ENCODE measurements around the gene ABL1. TPM values are rescaled to one million over a fixed set of nuclear protein-coding genes. Genes with fewer than 3 reads are reported as not detected.

The ABL1 gene
- polyA plus RNA-seq, 1 donor from 2014 or later, result 18.5 TPM

DNA sequence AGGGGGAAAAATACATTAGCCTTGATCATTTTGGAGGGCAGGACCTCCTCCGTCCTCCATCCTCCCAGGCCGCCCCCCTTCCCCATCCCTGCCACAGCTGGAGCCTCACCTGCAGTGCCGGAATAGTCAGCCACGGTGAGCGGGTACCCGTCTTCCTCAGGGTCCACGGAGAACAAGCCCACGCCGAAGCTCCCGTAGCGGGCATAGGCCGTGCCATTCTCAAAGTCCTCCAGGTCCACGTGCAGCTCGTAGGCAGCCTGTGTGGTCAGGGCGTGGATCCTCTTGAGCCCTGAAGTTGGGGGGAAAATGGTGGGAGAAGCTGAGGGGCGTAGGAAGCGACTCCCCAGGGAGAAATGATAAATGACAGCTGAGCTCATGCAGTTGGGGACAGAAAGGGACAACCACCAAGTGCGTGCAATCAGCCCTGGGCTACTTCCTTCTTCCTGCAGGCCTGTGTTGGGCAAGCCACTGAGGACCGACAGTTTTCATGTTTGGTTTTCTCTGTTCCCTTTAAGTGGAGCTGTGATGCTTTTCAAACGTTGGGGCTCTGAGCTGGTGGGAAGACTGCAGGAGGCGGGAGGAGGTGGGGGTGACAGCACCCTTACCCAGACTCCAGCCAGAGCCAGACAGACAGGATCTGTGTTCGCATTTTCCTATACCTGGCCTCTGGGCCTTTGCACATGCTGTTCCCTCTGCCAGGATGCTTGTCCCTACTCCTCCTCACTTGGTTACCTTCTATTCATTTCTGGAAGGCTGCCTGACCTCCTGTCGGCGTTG is 70.3 kb downstream of the ABL1 start:
- Histone ChIP-seq H3K27me3 (ENCODE audit: insufficient read depth, low read depth, low read length) (no peaks in the 10 kb centered on the region), H2AFZ (ENCODE audit: low read depth, low read length) (no peak overlapping the region), H4K20me1 (ENCODE audit: insufficient read depth) (no peaks in the 10 kb centered on the region), H3K4me2 (ENCODE audit: low read length) (no peak overlapping the region), H3K9me2 (ENCODE audit: insufficient read depth, low read length) (no peaks in the 10 kb centered on the region), H3K36me3 (ENCODE audit: insufficient read depth, low read length) (no peaks in the 10 kb centered on the region), H3K9ac (ENCODE audit: low read length) (no peak overlapping the region), H3F3A (ENCODE audit: insufficient read depth, low read length, poor library complexity, severe bottlenecking) (no peaks in the 10 kb centered on the region), H3K79me2 (replicated peaks; ENCODE audit: insufficient read depth, low read length) (no peaks in the 10 kb centered on the region), H3K9me3 (ENCODE audit: low read length) (no peaks in the 10 kb centered on the region), H3K4me3 (ENCODE audit: low read length) (no peak overlapping the region), H3K27ac (ENCODE audit: low read length) (no peak overlapping the region)
- TF ChIP-seq EZH2 (IDR thresholded peaks at IDR 0.05; ENCODE audit: borderline replicate concordance, insufficient read depth, low read length, poor library complexity, severe bottlenecking), result no peak
- TF ChIP-seq SMC3 (conservative IDR thresholded peaks at IDR 0.05; ENCODE audit: poor library complexity), result no peak
- TF ChIP-seq, protein P1, sequence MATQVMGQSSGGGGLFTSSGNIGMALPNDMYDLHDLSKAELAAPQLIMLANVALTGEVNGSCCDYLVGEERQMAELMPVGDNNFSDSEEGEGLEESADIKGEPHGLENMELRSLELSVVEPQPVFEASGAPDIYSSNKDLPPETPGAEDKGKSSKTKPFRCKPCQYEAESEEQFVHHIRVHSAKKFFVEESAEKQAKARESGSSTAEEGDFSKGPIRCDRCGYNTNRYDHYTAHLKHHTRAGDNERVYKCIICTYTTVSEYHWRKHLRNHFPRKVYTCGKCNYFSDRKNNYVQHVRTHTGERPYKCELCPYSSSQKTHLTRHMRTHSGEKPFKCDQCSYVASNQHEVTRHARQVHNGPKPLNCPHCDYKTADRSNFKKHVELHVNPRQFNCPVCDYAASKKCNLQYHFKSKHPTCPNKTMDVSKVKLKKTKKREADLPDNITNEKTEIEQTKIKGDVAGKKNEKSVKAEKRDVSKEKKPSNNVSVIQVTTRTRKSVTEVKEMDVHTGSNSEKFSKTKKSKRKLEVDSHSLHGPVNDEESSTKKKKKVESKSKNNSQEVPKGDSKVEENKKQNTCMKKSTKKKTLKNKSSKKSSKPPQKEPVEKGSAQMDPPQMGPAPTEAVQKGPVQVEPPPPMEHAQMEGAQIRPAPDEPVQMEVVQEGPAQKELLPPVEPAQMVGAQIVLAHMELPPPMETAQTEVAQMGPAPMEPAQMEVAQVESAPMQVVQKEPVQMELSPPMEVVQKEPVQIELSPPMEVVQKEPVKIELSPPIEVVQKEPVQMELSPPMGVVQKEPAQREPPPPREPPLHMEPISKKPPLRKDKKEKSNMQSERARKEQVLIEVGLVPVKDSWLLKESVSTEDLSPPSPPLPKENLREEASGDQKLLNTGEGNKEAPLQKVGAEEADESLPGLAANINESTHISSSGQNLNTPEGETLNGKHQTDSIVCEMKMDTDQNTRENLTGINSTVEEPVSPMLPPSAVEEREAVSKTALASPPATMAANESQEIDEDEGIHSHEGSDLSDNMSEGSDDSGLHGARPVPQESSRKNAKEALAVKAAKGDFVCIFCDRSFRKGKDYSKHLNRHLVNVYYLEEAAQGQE (IDR thresholded peaks at IDR 0.05; ENCODE audit: borderline replicate concordance), result no peak
- TF ChIP-seq, protein P2, sequence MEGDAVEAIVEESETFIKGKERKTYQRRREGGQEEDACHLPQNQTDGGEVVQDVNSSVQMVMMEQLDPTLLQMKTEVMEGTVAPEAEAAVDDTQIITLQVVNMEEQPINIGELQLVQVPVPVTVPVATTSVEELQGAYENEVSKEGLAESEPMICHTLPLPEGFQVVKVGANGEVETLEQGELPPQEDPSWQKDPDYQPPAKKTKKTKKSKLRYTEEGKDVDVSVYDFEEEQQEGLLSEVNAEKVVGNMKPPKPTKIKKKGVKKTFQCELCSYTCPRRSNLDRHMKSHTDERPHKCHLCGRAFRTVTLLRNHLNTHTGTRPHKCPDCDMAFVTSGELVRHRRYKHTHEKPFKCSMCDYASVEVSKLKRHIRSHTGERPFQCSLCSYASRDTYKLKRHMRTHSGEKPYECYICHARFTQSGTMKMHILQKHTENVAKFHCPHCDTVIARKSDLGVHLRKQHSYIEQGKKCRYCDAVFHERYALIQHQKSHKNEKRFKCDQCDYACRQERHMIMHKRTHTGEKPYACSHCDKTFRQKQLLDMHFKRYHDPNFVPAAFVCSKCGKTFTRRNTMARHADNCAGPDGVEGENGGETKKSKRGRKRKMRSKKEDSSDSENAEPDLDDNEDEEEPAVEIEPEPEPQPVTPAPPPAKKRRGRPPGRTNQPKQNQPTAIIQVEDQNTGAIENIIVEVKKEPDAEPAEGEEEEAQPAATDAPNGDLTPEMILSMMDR (IDR thresholded peaks at IDR 0.05; ENCODE audit: poor library complexity, severe bottlenecking), result no peak
- TF ChIP-seq EP300 (conservative IDR thresholded peaks at IDR 0.05; ENCODE audit: poor library complexity, severe bottlenecking), result no peak
- no peak for TF ChIP-seq TAF1 (IDR thresholded peaks at IDR 0.05; ENCODE audit: low read depth)
- TF ChIP-seq POLR2AphosphoS5 (IDR thresholded peaks at IDR 0.05), result no peak
- no peak for TF ChIP-seq RAD21 (conservative IDR thresholded peaks at IDR 0.05)
- TF ChIP-seq MXI1 (conservative IDR thresholded peaks at IDR 0.05; ENCODE audit: poor library complexity, severe bottlenecking), result no peak

DNA sequence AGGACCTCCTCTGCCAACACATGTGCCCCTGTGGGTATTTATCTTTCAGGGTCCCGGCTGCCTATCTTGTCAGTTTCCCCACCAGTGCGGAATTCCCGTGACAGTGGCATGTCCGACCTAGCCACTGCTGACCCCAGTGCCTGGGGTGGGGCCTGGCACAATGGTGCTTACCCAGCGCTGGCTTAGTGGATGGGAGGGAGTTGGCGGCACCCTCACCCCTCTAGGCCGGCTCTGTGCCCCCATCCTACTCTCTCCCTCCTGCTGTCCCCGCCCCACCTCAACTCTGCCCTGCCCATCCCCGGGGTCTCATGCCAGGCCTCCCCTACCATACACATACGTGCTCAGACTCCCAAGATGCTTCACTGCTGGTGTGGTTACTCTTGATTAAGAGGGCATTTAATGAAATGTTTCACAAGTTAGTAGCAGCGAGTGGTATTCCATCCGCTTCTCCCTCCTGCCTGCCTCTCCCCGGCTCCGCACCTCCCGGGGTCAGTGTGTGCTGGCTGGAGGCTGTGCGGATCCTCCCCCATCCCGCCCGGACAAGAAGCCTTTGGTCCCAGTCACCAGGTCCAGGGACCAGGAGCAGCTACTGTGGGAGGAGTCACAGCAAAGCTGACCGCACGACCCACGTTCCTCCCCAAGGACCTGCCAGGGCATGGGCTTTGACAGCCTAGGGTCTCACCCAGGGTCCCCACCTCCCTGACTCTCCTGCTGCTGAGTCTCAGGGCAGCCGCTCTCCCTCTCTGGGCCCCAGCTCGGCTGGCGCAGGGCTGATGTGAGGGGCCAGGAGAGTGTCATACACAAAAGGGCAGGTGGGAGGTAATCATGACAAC is 71.1 kb downstream of the ABL1 start:
- H3K27ac ChIP-seq (ENCODE audit: low read length), result no peak overlapping the region

More for the DNA sequence above, 71.1 kb downstream of the ABL1 start:
- Histone ChIP-seq H3K36me3 (ENCODE audit: insufficient read depth, low read length) (no peaks in the 10 kb centered on the region), H3K4me3 (ENCODE audit: low read length) (no peak overlapping the region), H4K20me1 (ENCODE audit: insufficient read depth) (no peaks in the 10 kb centered on the region), H3F3A (ENCODE audit: insufficient read depth, low read length, poor library complexity, severe bottlenecking) (no peaks in the 10 kb centered on the region), H3K9me3 (ENCODE audit: low read length) (no peaks in the 10 kb centered on the region), H3K4me2 (ENCODE audit: low read length) (no peak overlapping the region), H3K79me2 (replicated peaks; ENCODE audit: insufficient read depth, low read length) (no peaks in the 10 kb centered on the region), H3K9me2 (ENCODE audit: insufficient read depth, low read length) (no peaks in the 10 kb centered on the region), H2AFZ (ENCODE audit: low read depth, low read length) (no peak overlapping the region), H3K9ac (ENCODE audit: low read length) (no peak overlapping the region), H3K27me3 (ENCODE audit: insufficient read depth, low read depth, low read length) (no peaks in the 10 kb centered on the region)
- TF ChIP-seq TAF1 (IDR thresholded peaks at IDR 0.05; ENCODE audit: low read depth) (no peak), MXI1 (conservative IDR thresholded peaks at IDR 0.05; ENCODE audit: poor library complexity, severe bottlenecking) (no peak), RAD21 (conservative IDR thresholded peaks at IDR 0.05) (no peak), EZH2 (IDR thresholded peaks at IDR 0.05; ENCODE audit: borderline replicate concordance, insufficient read depth, low read length, poor library complexity, severe bottlenecking) (no peak), POLR2AphosphoS5 (IDR thresholded peaks at IDR 0.05) (no peak), SMC3 (conservative IDR thresholded peaks at IDR 0.05; ENCODE audit: poor library complexity) (no peak), EP300 (conservative IDR thresholded peaks at IDR 0.05; ENCODE audit: poor library complexity, severe bottlenecking) (no peak)
- TF ChIP-seq, protein P1 (IDR thresholded peaks at IDR 0.05; ENCODE audit: borderline replicate concordance), result no peak
- TF ChIP-seq, protein P2 (IDR thresholded peaks at IDR 0.05; ENCODE audit: poor library complexity, severe bottlenecking), result no peak

Measured in neural cell (in vitro differentiated cells).